HepG2 (cell line): ENCODE measurements around the gene GABBR2. TPM values are rescaled to one million over a fixed set of nuclear protein-coding genes. Genes with fewer than 3 reads are reported as not detected.

Source experiments
- ATAC-seq: fragments of 200-7000 bp; cut with Tn5 transposase; 3 replicates; pipeline ENCODE4 v1.9.1; 2020; ENCODE audit warnings: mild to moderate bottlenecking, moderate library complexity
- BruUV-seq: library from RNA; stranded (reverse); fragments of 400-500 nt; replicated peaks from 2 replicates; lab custom pipeline; 2021; lab: Mats Ljungman, UMichigan
- CTCF ChIA-PET: fragments of 300-600 bp; formaldehyde crosslinking; extraction: SDS; loops from one replicate; lab custom pipeline; 2021; ENCODE audit warnings: low total read pairs, inconsistent platforms, low intra/inter-chr PET ratio; lab: Yijun Ruan, JAX
- POLR2A ChIA-PET: fragments of 350-600 bp; sonication (Branson Sonifier 250); formaldehyde crosslinking; loops from one replicate; lab custom pipeline; 2020; ENCODE audit warnings: antibody characterized with exemption, inconsistent platforms; lab: Yijun Ruan, JAX
- DNase-seq: peaks from one replicate; pipeline ENCODE4 v3.0.0-alpha.2; 2015; ENCODE audit warnings: low spot score
- FAIRE-seq: peaks from 3 replicates; lab custom pipeline; 2011; peaks lifted over from hg19 to GRCh38; lab: Jason Lieb, UNC
- H2AFZ ChIP-seq: one replicate; pipeline ENCODE4 v1.6.1; 2011; ENCODE audit warnings: low read length, inconsistent platforms
- H3K27ac ChIP-seq: fragments of 300-600 bp; 3 replicates; pipeline ENCODE4 v1.8.0; 2011; ENCODE audit warnings: mixed run types, mild to moderate bottlenecking, mixed read lengths, low read length, inconsistent platforms; ENCODE audit not compliant: insufficient read depth; ENCODE audit errors: extremely low read length
- H3K27me3 ChIP-seq, 2 experiments: fragments of 200-600 bp in 1 of 2; 2 replicates in 1 of 2; 3 replicates in 1 of 2; pipeline versions ENCODE4 v1.6.0 to v1.8.0; 2011; ENCODE audit warnings: low read length in 2 of 2, mild to moderate bottlenecking in 2 of 2, moderate library complexity in 2 of 2, inconsistent platforms in 1 of 2; ENCODE audit not compliant: insufficient read depth in 2 of 2, control insufficient read depth in 1 of 2
- H3K36me3 ChIP-seq, 2 experiments: fragments of 200-600 bp in 1 of 2; replicated peaks in 1 of 2; 2 replicates in 1 of 2; 3 replicates in 1 of 2; pipeline versions ENCODE4 v1.5.1 to v1.8.0; 2011; ENCODE audit warnings: low read length in 2 of 2, inconsistent platforms in 1 of 2; ENCODE audit not compliant: insufficient read depth in 2 of 2, control insufficient read depth in 1 of 2
- H3K4me1 ChIP-seq: 2 replicates; pipeline ENCODE4 v1.5.1; 2012; ENCODE audit warnings: low read length, inconsistent platforms; ENCODE audit not compliant: insufficient read depth
- H3K4me2 ChIP-seq: 2 replicates; pipeline ENCODE4 v1.6.0; 2011; ENCODE audit warnings: low read depth, low read length, inconsistent platforms
- H3K4me3 ChIP-seq, 3 experiments: fragments of 200-600 bp in 1 of 3; sonication (generic), shearing (Covaris generic) in 1 of 3; replicated peaks in 1 of 3; 2 replicates each; pipeline ENCODE4 v1.5.1; 2011 to 2016; ENCODE audit warnings: low read length in 3 of 3, inconsistent platforms in 2 of 3, low read depth in 2 of 3, mild to moderate bottlenecking in 2 of 3, control low read depth in 1 of 3, mixed read lengths in 1 of 3; ENCODE audit not compliant: insufficient read depth in 1 of 3
- H3K79me2 ChIP-seq: one replicate; pipeline ENCODE4 v1.6.1; 2011; ENCODE audit warnings: low read length, inconsistent platforms; ENCODE audit not compliant: insufficient read depth
- H3K9ac ChIP-seq: 2 replicates; pipeline ENCODE4 v1.6.0; 2011; ENCODE audit warnings: mild to moderate bottlenecking, low read depth, low read length, inconsistent platforms; ENCODE audit not compliant: insufficient read depth
- H3K9me3 ChIP-seq: 2 replicates; pipeline ENCODE4 v1.5.1; 2012; ENCODE audit warnings: mild to moderate bottlenecking, low read length
- H4K20me1 ChIP-seq: 2 replicates; pipeline ENCODE4 v1.6.0; 2011; ENCODE audit warnings: inconsistent platforms, mild to moderate bottlenecking, low read length, moderate library complexity; ENCODE audit not compliant: insufficient read depth
- CBX2 ChIP-seq, 2 experiments: fragments of 200-600 bp in 1 of 2; sonication (generic); formaldehyde crosslinking in 1 of 2; IDR thresholded peaks; 2 replicates each; pipeline versions ENCODE4 v1.7.0 to v1.8.1; 2018 to 2022; ENCODE audit warnings: low read depth in 2 of 2, low read length in 1 of 2, mild to moderate bottlenecking in 1 of 2, missing genetic modification reagents in 1 of 2
- GTF3A ChIP-seq: sonication (generic); formaldehyde crosslinking; conservative IDR thresholded peaks from 2 replicates; pipeline ENCODE4 v1.4.0; 2020; ENCODE audit warnings: mild to moderate bottlenecking, missing genetic modification reagents
- ISX ChIP-seq: sonication (generic); formaldehyde crosslinking; conservative IDR thresholded peaks from 2 replicates; pipeline ENCODE4 v1.5.0; 2020; ENCODE audit warnings: missing genetic modification reagents
- NCOR1 ChIP-seq: fragments of 200-600 bp; sonication (generic); IDR thresholded peaks from 2 replicates; pipeline ENCODE4 v1.7.0; 2017; ENCODE audit warnings: antibody characterized with exemption, low read length, borderline replicate concordance
- NR2C2 ChIP-seq: sonication (generic); formaldehyde crosslinking; IDR thresholded peaks from 2 replicates; pipeline ENCODE4 v1.4.0; 2020; ENCODE audit warnings: missing genetic modification reagents, mild to moderate bottlenecking, moderate library complexity, borderline replicate concordance
- ZFP36 ChIP-seq: fragments of 150-350 bp; IDR thresholded peaks from 2 replicates; pipeline ENCODE4 v1.6.1; 2018; ENCODE audit warnings: borderline replicate concordance, low read length, low read depth; ENCODE audit not compliant: partially characterized antibody
- ZNF292 ChIP-seq: sonication (generic); formaldehyde crosslinking; IDR thresholded peaks from 2 replicates; pipeline ENCODE4 v1.8.1; 2022; ENCODE audit warnings: mild to moderate bottlenecking, low read depth, missing genetic modification reagents, borderline replicate concordance
- ZNF350 ChIP-seq: sonication (generic); formaldehyde crosslinking; IDR thresholded peaks from 2 replicates; pipeline ENCODE4 v1.4.0; 2020; ENCODE audit warnings: mild to moderate bottlenecking, low read depth, missing genetic modification reagents, borderline replicate concordance
- ZNF670 ChIP-seq: sonication (generic); formaldehyde crosslinking; IDR thresholded peaks from 2 replicates; pipeline ENCODE4 v1.8.0; 2022; ENCODE audit warnings: mild to moderate bottlenecking, missing genetic modification reagents, borderline replicate concordance
- WGBS: methylation state at CpG from one replicate; pipeline ENCODE4 v1.1.6; 2017; ENCODE audit warnings: low lambda C conversion rate; 5-methylcytosine and 5-hydroxymethylcytosine counted together
- in situ Hi-C: cut with HindIII; loops from 2 replicates; pipeline ENCODE4 v1.10.0; 2017; ENCODE audit warnings: low pct_unique_long_range_greater_than_20kb; ENCODE audit not compliant: extremely low pct_ligation_motif_present
- intact Hi-C: fragments of 100-400 bp; cut with micrococcal nuclease; formaldehyde crosslinking; loops from one replicate; pipeline ENCODE4 v1.10.0; 2022; ENCODE audit not compliant: unreplicated experiment
- polyA plus RNA-seq, 8 experiments: library from polyadenylated mRNA; depleted of rRNA in 3 of 8; stranded (reverse) in 7 of 8; unstranded in 1 of 8; fragments of >200 nt; fragmentation: Illumina TruSeq in 4 of 8; extraction: Trizol in 4 of 8; gene quantifications; 2 replicates each; pipeline versions ENCODE4 v1.2.1 to v1.2.3, GENCODE V29; 2011 to 2016; ENCODE audit warnings: low read depth in 4 of 8, missing spikeins in 1 of 8, mixed read lengths in 1 of 8; ENCODE audit not compliant: insufficient read depth in 1 of 8
- total RNA-seq, 5 experiments: library from RNA; depleted of rRNA; stranded (reverse); fragments of >200 nt; fragmentation: Illumina TruSeq; extraction: Trizol; gene quantifications; 2 replicates each; pipeline ENCODE4 v1.2.3, GENCODE V29; 2016; ENCODE audit warnings: low read depth in 1 of 5
- TF ChIP-seq, protein P1 (sequence below): sonication (generic); formaldehyde crosslinking; IDR thresholded peaks from 2 replicates; pipeline ENCODE4 v1.4.0; 2020; ENCODE audit warnings: missing genetic modification reagents, borderline replicate concordance

GABBR2 gene
- total and polyA plus RNA-seq, 2 of the 13 experiments (the other 11 are each of a cell fraction or from before 2014, with no cell fraction given): 0.02 TPM; not detected in 1

DNA sequence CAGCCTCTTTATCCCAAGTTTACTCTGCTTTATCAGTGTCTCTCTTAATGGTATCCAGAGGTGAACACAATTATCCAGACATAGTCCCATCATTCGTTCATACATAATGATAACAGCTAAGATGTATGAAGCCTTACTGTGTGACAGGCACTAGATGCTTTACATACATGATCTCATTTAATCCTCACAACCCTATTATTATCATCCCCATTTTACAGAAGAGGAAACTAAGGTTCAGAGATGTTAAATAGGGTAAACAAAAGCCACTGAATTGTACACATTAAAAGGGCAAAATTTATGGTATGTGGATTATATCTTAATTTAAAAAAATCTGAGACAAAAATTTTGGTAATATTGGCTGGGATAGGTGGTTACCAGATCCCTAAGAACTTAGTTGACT is 329.2 kb downstream of the GABBR2 start:
- CTCF ChIA-PET: no interaction called here
- Histone ChIP-seq H3K27me3 (peaks cover 0 to 11% of the 10 kb centered on the region in 2 experiments; a peak in 1 of 5 replicates), H3K9me3 (no peaks in the 10 kb centered on the region), H3K27ac (no peak overlapping the region), H3K36me3 (no peaks in the 10 kb centered on the region), H3K79me2 (no peaks in the 10 kb centered on the region), H3K9ac (no peak overlapping the region), H3K4me2 (no peak overlapping the region), H2AFZ (no peak overlapping the region), H3K4me1 (peaks cover 3% of the 10 kb centered on the region), H3K4me3 (no peak overlapping the region), H4K20me1 (no peaks in the 10 kb centered on the region)
- TF ChIP-seq ZFP36 (no peak), ZNF670 (no peak), CBX2 (IDR thresholded peaks at IDR 0.05; ENCODE audit: low read depth, low read length) (no peak), CBX2 (CRISPR knock-in tag; IDR thresholded peaks at IDR 0.05; ENCODE audit: low read depth) (no peak), ISX (CRISPR knock-in tag) (no peak), ZNF292 (CRISPR knock-in tag) (no peak), NR2C2 (CRISPR knock-in tag) (no peak), NCOR1 (no peak), GTF3A (no peak), ZNF350 (CRISPR knock-in tag) (no peak)
- TF ChIP-seq, protein P1, sequence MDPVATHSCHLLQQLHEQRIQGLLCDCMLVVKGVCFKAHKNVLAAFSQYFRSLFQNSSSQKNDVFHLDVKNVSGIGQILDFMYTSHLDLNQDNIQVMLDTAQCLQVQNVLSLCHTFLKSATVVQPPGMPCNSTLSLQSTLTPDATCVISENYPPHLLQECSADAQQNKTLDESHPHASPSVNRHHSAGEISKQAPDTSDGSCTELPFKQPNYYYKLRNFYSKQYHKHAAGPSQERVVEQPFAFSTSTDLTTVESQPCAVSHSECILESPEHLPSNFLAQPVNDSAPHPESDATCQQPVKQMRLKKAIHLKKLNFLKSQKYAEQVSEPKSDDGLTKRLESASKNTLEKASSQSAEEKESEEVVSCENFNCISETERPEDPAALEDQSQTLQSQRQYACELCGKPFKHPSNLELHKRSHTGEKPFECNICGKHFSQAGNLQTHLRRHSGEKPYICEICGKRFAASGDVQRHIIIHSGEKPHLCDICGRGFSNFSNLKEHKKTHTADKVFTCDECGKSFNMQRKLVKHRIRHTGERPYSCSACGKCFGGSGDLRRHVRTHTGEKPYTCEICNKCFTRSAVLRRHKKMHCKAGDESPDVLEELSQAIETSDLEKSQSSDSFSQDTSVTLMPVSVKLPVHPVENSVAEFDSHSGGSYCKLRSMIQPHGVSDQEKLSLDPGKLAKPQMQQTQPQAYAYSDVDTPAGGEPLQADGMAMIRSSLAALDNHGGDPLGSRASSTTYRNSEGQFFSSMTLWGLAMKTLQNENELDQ (CRISPR knock-in tag): no peak
- no peak for ATAC-seq
- no peak for DNase-seq
- 7% methylated on average over 1 of the region's 1 CpG for WGBS
- POLR2A ChIA-PET: no interaction called here
- intact Hi-C loops (no loop called here), in situ Hi-C loops (no loop called here)
- BruUV-seq: no TSS peak
- no peak for FAIRE-seq
